Skeletal muscle tissue (tissue), 4 donors: Measurements from ENCODE around the gene MEOX2. TPM values are rescaled to one million over a fixed set of nuclear protein-coding genes. Genes with fewer than 3 reads are reported as not detected.
A peak's percentile ranks its signal among the peaks of the same experiment; 100 is the strongest.

ENCODE experiments used
- H3K27ac ChIP-seq: one replicate; pipeline ENCODE4 v1.7.0; 2013; ENCODE audit warnings: mild to moderate bottlenecking, low read depth, low read length, inconsistent platforms
- H3K27me3 ChIP-seq, 3 donors: one replicate each; pipeline ENCODE4 v1.7.0; 2013; ENCODE audit warnings: low read length in 3 of 3; ENCODE audit not compliant: control insufficient read depth in 3 of 3, insufficient read depth in 3 of 3
- H3K36me3 ChIP-seq, 3 donors: one replicate each; pipeline ENCODE4 v1.7.0; 2013; ENCODE audit warnings: low read length in 3 of 3; ENCODE audit not compliant: control insufficient read depth in 3 of 3, insufficient read depth in 3 of 3
- H3K4me1 ChIP-seq, 3 donors: one replicate each; pipeline ENCODE4 v1.7.0; 2013; ENCODE audit warnings: low read length in 3 of 3, mild to moderate bottlenecking in 3 of 3; ENCODE audit not compliant: control insufficient read depth in 3 of 3, insufficient read depth in 3 of 3
- H3K4me3 ChIP-seq, 3 donors: one replicate each; pipeline ENCODE4 v1.7.0; 2013; ENCODE audit warnings: low read length in 3 of 3
- H3K9ac ChIP-seq, 3 donors: one replicate each; pipeline ENCODE4 v1.7.0; 2013; ENCODE audit warnings: low read length in 3 of 3, mild to moderate bottlenecking in 3 of 3, moderate library complexity in 2 of 3, low read depth in 1 of 3
- H3K9me3 ChIP-seq, 3 donors: one replicate each; pipeline ENCODE4 v1.7.0; 2013; ENCODE audit warnings: low read length in 3 of 3; ENCODE audit not compliant: control insufficient read depth in 3 of 3
- total RNA-seq: library from RNA; depleted of rRNA; stranded (reverse); fragments of >200 nt; gene quantifications from one replicate; pipeline ENCODE4 v1.2.3, GENCODE V29; 2014
- donor health status: Osteomylitis.

Gene MEOX2
- total RNA-seq, 1 donor from 2014 or later = 44.9 TPM

DNA sequence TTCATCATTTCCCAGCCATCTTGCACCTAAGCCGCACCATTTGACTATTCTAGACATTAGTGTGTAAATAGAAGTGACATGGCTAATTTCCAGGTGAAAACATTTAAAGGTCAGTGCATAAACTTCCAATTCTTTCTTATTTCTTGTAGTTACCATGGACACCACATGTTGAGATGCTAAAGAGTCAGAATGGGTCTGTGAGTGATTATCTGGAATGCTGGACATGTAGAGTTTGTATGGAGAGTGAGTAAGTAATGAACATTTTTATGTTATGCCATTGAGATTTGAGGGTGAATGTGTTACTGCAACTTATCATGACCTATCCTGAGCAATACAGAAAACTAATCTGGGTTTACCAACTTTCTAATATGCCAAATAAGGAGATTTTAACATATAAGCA, 60.4 kb downstream of the MEOX2 start:
- no peak overlapping the region for H3K27ac ChIP-seq
- H3K9me3 ChIP-seq = no peaks in the 10 kb centered on the region
- H3K4me1 ChIP-seq = peaks cover 0 to 4% (median 3%) of the 10 kb centered on the region in 3 donors
- no peak overlapping the region for H3K4me3 ChIP-seq
- H3K36me3 ChIP-seq = peaks cover 0 to 8% (median 0%) of the 10 kb centered on the region in 3 donors
- no peak overlapping the region for H3K9ac ChIP-seq
- H3K27me3 ChIP-seq = no peaks in the 10 kb centered on the region

DNA sequence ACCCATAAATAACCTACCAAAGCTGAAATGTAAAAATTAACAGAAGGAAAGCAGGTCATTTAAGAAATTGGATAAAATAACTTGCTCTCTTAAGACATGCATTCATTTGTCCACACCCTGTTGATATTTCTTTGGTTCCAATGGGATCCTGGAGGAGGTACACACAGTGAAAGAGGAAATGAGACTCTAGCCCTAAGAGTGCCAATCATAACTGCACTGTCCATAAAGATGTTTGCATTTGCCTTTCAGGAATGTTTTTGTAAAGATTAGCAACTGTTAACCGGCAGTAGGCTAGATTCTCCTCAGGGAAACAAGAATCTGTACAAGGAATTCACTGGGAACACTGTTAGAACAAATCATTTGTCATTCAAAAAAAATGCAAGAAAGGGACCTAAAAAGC, 61.0 kb downstream of the MEOX2 start:
- Histone ChIP-seq H3K9me3 (no peaks in the 10 kb centered on the region), H3K27ac (no peak overlapping the region), H3K27me3 (no peaks in the 10 kb centered on the region), H3K4me3 (no peak overlapping the region), H3K4me1 (peaks cover 0 to 4% (median 3%) of the 10 kb centered on the region in 3 donors), H3K36me3 (peaks cover 0 to 8% (median 0%) of the 10 kb centered on the region in 3 donors), H3K9ac (no peak overlapping the region)

DNA sequence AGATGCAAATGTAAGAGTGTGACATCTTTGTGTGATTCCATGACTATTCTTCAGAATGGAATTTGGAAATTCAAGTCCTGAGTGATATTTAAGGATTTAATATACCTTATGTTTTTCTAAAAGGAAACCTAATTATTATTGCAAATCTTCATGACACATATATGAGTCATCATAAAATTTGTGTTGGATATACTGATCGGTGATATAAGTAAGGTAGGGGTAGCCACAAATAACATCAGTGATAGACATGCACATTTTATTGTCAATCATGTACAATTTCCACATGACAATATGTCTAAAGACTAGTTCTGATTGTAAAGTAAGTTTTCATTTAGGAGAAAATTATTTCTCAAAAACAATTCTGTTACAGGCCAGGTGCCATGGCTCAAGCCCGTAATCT, 65.0 kb downstream of the MEOX2 start:
- Histone ChIP-seq H3K27me3 (no peaks in the 10 kb centered on the region), H3K36me3 (peaks cover 0 to 8% (median 0%) of the 10 kb centered on the region in 3 donors), H3K4me1 (no peaks in the 10 kb centered on the region), H3K9me3 (no peaks in the 10 kb centered on the region), H3K4me3 (no peak overlapping the region), H3K27ac (no peak overlapping the region), H3K9ac (no peak overlapping the region)

DNA sequence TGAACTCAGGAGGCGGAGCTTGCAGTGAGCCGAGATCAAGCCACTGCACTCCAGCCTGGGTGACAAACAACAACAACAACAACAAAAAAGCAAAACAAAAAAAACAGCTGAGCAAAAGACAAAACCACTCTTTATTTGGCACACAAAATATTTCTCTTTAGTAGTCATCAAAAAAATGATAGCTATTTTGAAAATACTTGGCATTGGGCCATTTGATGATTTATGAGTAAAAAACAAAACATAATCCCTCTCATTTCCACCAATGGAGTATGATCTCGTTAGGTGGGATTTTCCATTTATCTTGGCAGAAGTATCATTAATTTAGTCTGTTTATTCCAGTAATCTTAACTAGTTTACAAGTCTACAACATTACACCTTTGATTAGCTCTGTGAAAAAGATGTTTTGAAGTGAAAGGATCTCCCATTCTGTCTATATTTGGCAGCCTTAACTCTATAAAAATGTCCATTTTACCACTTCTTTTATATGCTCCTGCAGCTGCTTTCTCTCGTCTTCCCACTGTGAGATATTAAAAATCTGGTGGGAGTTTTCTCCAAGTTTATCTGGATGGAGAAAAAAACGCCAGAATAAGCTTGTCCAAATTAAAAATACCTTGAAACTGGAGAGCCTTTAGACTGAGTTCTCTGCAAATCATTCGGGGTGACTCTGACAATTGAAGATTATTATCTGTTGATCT, 65.8 kb downstream of the MEOX2 start:
- H3K27me3 ChIP-seq = no peaks in the 10 kb centered on the region
- peaks cover 0 to 8% (median 0%) of the 10 kb centered on the region in 3 donors for H3K36me3 ChIP-seq
- no peak overlapping the region for H3K27ac ChIP-seq
- no peaks in the 10 kb centered on the region for H3K9me3 ChIP-seq
- no peak overlapping the region for H3K9ac ChIP-seq
- H3K4me1 ChIP-seq = no peaks in the 10 kb centered on the region
- H3K4me3 ChIP-seq = peak overlapping the region in 1 of 3 donors; percentile 23

DNA sequence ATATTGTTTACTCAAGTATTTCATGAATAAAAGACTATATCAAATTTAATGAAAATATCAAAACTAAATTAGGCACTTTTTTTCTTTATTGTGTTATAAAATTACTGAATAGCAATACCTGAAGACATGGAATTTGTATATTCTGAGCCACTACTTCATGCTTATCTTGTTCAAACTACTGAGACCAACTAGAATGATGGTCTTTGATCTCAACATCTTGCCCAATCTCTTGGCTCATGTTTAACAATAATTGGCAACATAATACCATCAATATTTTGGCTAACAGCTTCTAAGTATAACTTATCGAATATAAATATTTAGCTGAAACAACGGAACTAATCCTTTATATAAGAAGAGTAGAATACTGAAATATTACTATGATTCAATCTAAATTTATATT, 68.2 kb downstream of the MEOX2 start:
- H3K27ac ChIP-seq = no peak overlapping the region
- H3K4me1 ChIP-seq = no peaks in the 10 kb centered on the region
- no peaks in the 10 kb centered on the region for H3K9me3 ChIP-seq
- no peak overlapping the region for H3K4me3 ChIP-seq
- H3K27me3 ChIP-seq = no peaks in the 10 kb centered on the region
- no peak overlapping the region for H3K9ac ChIP-seq
- no peaks in the 10 kb centered on the region for H3K36me3 ChIP-seq

DNA sequence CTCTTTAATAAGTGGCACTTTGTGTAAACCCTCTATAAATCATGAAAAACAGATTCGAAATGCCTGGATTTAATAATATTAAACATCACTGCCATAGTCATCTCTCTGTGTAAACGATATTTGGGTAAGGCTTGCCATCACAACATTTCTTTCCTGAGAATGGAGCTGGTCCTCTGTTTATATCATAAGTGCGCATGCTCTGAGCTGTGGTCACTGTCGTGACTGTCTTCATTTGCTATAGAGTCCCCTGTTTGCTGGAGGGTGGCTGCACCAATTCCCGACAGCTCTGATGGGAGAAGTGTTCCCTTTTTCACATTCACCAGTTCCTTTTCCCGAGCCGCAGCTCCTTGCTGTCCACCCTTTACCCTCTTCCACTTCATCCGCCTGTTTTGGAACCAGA, 74.3 kb downstream of the MEOX2 start:
- Histone ChIP-seq H3K9me3 (no peaks in the 10 kb centered on the region), H3K27me3 (no peaks in the 10 kb centered on the region), H3K36me3 (no peaks in the 10 kb centered on the region), H3K4me1 (no peaks in the 10 kb centered on the region), H3K27ac (no peak overlapping the region), H3K4me3 (no peak overlapping the region), H3K9ac (no peak overlapping the region)

DNA sequence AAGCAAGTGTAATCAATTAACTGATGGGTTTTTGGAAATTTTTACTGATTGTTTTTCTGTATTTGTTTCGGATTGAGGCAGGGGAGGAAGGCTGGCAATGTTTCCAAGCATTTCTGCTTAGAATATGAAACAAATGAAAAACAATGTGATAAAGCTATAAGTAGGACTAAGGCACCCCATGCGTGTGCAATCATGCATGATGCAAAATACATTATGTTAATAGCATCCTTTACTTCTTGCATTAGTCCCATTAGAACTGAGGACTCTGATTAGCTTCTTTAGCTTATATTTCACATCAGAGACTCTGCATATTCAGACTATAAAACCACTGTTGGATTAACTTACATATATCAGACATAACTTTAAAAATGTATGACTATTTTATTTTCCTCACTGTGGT, 76.0 kb downstream of the MEOX2 start:
- H3K27me3 ChIP-seq = no peaks in the 10 kb centered on the region
- H3K36me3 ChIP-seq = no peaks in the 10 kb centered on the region
- H3K9me3 ChIP-seq = no peaks in the 10 kb centered on the region
- H3K9ac ChIP-seq = no peak overlapping the region
- no peaks in the 10 kb centered on the region for H3K4me1 ChIP-seq
- no peak overlapping the region for H3K4me3 ChIP-seq
- H3K27ac ChIP-seq = no peak overlapping the region

- H3K4me1 ChIP-seq = no peaks in the 10 kb centered on the region
- no peak overlapping the region for H3K27ac ChIP-seq
- H3K27me3 ChIP-seq = no peaks in the 10 kb centered on the region
- H3K9me3 ChIP-seq = no peaks in the 10 kb centered on the region
- H3K9ac ChIP-seq = no peak overlapping the region
- H3K36me3 ChIP-seq = no peaks in the 10 kb centered on the region
- H3K4me3 ChIP-seq = no peak overlapping the region
Observed at GRCh38 chr7:15609287-15609686, 77.2 kb downstream of the MEOX2 start.

- H3K9ac ChIP-seq = no peak overlapping the region
- H3K27ac ChIP-seq = no peak overlapping the region
- no peaks in the 10 kb centered on the region for H3K4me1 ChIP-seq
- no peaks in the 10 kb centered on the region for H3K27me3 ChIP-seq
- H3K4me3 ChIP-seq = no peak overlapping the region
- no peaks in the 10 kb centered on the region for H3K36me3 ChIP-seq
- no peaks in the 10 kb centered on the region for H3K9me3 ChIP-seq
Observed at GRCh38 chr7:15607529-15608210, 78.8 kb downstream of the MEOX2 start.

- Histone ChIP-seq H3K27ac (no peak overlapping the region), H3K27me3 (no peaks in the 10 kb centered on the region), H3K4me3 (no peak overlapping the region), H3K9ac (no peak overlapping the region), H3K36me3 (no peaks in the 10 kb centered on the region), H3K4me1 (no peaks in the 10 kb centered on the region), H3K9me3 (no peaks in the 10 kb centered on the region)
Observed at GRCh38 chr7:15606561-15606960, 79.9 kb downstream of the MEOX2 start.
